ENCODE measurements around the gene PPP2R5C.

GRCh38 chr14:101767618-101768362, 6.3 kb downstream of the PPP2R5C start:
- TF ChIP-seq TCF7L2 (IDR thresholded peaks at IDR 0.05; ENCODE audit: borderline replicate concordance, low read depth, low read length) (no peak), YY1 (tag by site-specific recombination; IDR thresholded peaks at IDR 0.05) (no peak), ZNF433 (tag by site-specific recombination; IDR thresholded peaks at IDR 0.05; ENCODE audit: low read depth) (no peak), ZNF24 (tag by site-specific recombination; IDR thresholded peaks at IDR 0.05) (no peak), ZNF274 (IDR thresholded peaks at IDR 0.05; ENCODE audit: low read length) (no peak), ZNF274 (tag by site-specific recombination; IDR thresholded peaks at IDR 0.05; ENCODE audit: borderline replicate concordance) (no peak), ZNF792 (tag by site-specific recombination; IDR thresholded peaks at IDR 0.05) (no peak)
- TF ChIP-seq, protein P1, sequence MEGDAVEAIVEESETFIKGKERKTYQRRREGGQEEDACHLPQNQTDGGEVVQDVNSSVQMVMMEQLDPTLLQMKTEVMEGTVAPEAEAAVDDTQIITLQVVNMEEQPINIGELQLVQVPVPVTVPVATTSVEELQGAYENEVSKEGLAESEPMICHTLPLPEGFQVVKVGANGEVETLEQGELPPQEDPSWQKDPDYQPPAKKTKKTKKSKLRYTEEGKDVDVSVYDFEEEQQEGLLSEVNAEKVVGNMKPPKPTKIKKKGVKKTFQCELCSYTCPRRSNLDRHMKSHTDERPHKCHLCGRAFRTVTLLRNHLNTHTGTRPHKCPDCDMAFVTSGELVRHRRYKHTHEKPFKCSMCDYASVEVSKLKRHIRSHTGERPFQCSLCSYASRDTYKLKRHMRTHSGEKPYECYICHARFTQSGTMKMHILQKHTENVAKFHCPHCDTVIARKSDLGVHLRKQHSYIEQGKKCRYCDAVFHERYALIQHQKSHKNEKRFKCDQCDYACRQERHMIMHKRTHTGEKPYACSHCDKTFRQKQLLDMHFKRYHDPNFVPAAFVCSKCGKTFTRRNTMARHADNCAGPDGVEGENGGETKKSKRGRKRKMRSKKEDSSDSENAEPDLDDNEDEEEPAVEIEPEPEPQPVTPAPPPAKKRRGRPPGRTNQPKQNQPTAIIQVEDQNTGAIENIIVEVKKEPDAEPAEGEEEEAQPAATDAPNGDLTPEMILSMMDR (tag by site-specific recombination; IDR thresholded peaks at IDR 0.05), result no peak

All from HEK293 (cell line).